Measurements from ENCODE around the gene AVPR2.

DNA sequence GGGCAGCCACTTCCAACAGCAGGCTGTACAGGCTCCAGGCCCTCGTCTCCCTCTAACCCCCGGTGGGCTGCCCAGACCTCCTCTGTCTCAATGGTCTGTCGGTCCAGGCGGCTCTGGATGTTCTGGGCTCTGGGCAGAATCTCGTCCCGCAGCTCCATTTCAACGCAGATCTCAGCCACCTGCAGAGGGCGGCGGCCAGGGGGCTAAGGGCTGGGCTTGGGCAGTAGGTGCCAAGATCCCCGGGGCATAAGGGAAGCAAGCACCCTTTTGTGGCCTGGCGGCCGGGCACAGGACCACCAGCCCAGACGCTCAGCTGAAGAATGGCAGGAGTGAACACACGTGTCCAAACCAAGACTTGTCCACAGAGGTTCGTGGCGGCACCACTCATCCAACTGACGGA lies 9.2 kb downstream of the AVPR2 start:
- TF ChIP-seq KDM1A (IDR thresholded peaks at IDR 0.05; ENCODE audit: low read depth) (no peak), ESRRA (IDR thresholded peaks at IDR 0.05; ENCODE audit: borderline replicate concordance, low read length) (no peak), RFX5 (IDR thresholded peaks at IDR 0.05) (no peak), EP300 (IDR thresholded peaks at IDR 0.05) (no peak), RAD21 (conservative IDR thresholded peaks at IDR 0.05 in 1 of 2, IDR thresholded peaks at IDR 0.05 in 1 of 2) (no peak), POLR2A (IDR thresholded peaks at IDR 0.05; ENCODE audit: low read length) (no peak), POLR2AphosphoS2 (conservative IDR thresholded peaks at IDR 0.05; ENCODE audit: low read length) (no peak), GATA3 (IDR thresholded peaks at IDR 0.05; ENCODE audit: borderline replicate concordance) (no peak), CBX2 (IDR thresholded peaks at IDR 0.05; ENCODE audit: borderline replicate concordance, low read depth) (no peak)
- TF ChIP-seq, protein P1, sequence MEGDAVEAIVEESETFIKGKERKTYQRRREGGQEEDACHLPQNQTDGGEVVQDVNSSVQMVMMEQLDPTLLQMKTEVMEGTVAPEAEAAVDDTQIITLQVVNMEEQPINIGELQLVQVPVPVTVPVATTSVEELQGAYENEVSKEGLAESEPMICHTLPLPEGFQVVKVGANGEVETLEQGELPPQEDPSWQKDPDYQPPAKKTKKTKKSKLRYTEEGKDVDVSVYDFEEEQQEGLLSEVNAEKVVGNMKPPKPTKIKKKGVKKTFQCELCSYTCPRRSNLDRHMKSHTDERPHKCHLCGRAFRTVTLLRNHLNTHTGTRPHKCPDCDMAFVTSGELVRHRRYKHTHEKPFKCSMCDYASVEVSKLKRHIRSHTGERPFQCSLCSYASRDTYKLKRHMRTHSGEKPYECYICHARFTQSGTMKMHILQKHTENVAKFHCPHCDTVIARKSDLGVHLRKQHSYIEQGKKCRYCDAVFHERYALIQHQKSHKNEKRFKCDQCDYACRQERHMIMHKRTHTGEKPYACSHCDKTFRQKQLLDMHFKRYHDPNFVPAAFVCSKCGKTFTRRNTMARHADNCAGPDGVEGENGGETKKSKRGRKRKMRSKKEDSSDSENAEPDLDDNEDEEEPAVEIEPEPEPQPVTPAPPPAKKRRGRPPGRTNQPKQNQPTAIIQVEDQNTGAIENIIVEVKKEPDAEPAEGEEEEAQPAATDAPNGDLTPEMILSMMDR (IDR thresholded peaks at IDR 0.05) = no peak
- TF ChIP-seq, protein P2, sequence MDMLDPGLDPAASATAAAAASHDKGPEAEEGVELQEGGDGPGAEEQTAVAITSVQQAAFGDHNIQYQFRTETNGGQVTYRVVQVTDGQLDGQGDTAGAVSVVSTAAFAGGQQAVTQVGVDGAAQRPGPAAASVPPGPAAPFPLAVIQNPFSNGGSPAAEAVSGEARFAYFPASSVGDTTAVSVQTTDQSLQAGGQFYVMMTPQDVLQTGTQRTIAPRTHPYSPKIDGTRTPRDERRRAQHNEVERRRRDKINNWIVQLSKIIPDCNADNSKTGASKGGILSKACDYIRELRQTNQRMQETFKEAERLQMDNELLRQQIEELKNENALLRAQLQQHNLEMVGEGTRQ (IDR thresholded peaks at IDR 0.05) = no peak
